K562 (cell line): Measurements from ENCODE around the gene ZFP62. TPM values are rescaled to one million over a fixed set of nuclear protein-coding genes. Genes with fewer than 3 reads are reported as not detected.
A peak's percentile ranks its signal among the peaks of the same experiment; 100 is the strongest.

Experiments
- BACH1 ChIP-seq: fragments of 200-800 bp; sonication (Bioruptor generic); IDR thresholded peaks from 2 replicates; pipeline ENCODE4 v1.6.1; 2016; ENCODE audit warnings: missing genetic modification characterization, missing compliant biosample characterization
- BHLHE40 ChIP-seq: IDR thresholded peaks from 2 replicates; pipeline ENCODE4 v1.6.1; 2011; ENCODE audit warnings: low read length, improper control_type of control experiment
- CHD4 ChIP-seq: fragments of 200-600 bp; sonication (generic); IDR thresholded peaks from 3 replicates; pipeline ENCODE4 v1.6.1; 2012; ENCODE audit warnings: low read depth, mild to moderate bottlenecking, mixed read lengths, low read length, inconsistent platforms; ENCODE audit not compliant: insufficient read depth, insufficient replicate concordance, poor library complexity, severe bottlenecking
- E2F3 ChIP-seq: fragments of 250-450 bp; sonication (Bioruptor Pico); IDR thresholded peaks from 2 replicates; pipeline ENCODE4 v1.4.0; 2020; ENCODE audit warnings: mild to moderate bottlenecking
- ETS1 ChIP-seq: conservative IDR thresholded peaks from 2 replicates; pipeline ENCODE4 v1.6.1; 2011; ENCODE audit warnings: low read depth, mild to moderate bottlenecking, low read length; ENCODE audit not compliant: control insufficient read depth
- ETV1 ChIP-seq: fragments of 450-650 bp; conservative IDR thresholded peaks from 2 replicates; pipeline ENCODE4 v1.6.1; 2016; ENCODE audit warnings: missing genetic modification characterization, control low read depth, low read depth, missing compliant biosample characterization
- HMGN3 ChIP-seq: IDR thresholded peaks from 2 replicates; pipeline ENCODE4 v1.6.1; 2011; ENCODE audit warnings: borderline replicate concordance, low read depth, mild to moderate bottlenecking, mixed read lengths, low read length; ENCODE audit not compliant: insufficient read length; ENCODE audit errors: extremely low read depth
- HNRNPLL ChIP-seq: fragments of 200-400 bp; formaldehyde crosslinking; IDR thresholded peaks from 2 replicates; pipeline ENCODE4 v1.6.1; 2017; ENCODE audit warnings: low read length, low read depth, mild to moderate bottlenecking; ENCODE audit not compliant: poor library complexity, severe bottlenecking
- KLF13 ChIP-seq: fragments of 450-650 bp; IDR thresholded peaks from 2 replicates; pipeline ENCODE4 v1.6.1; 2016; ENCODE audit warnings: missing genetic modification characterization, low read depth, mild to moderate bottlenecking, missing compliant biosample characterization, moderate library complexity, borderline replicate concordance
- MAFF ChIP-seq: IDR thresholded peaks from 2 replicates; pipeline ENCODE4 v1.6.1; 2012; ENCODE audit warnings: low read length, improper control_type of control experiment
- MBD2 ChIP-seq: sonication (generic); IDR thresholded peaks from 2 replicates; pipeline ENCODE4 v1.6.1; 2016; ENCODE audit warnings: low read depth, borderline replicate concordance
- MYC ChIP-seq, 2 experiments: fragments of 250-450 bp in 1 of 2; sonication (Bioruptor Pico) in 1 of 2; IDR thresholded peaks; 2 replicates each; pipeline versions ENCODE4 v1.5.1 to v1.6.1; 2012 to 2021; ENCODE audit warnings: low read depth in 2 of 2, borderline replicate concordance in 1 of 2, improper control_type of control experiment in 1 of 2, low read length in 1 of 2, mild to moderate bottlenecking in 1 of 2, moderate library complexity in 1 of 2
- NFXL1 ChIP-seq: fragments of 450-650 bp; formaldehyde crosslinking; IDR thresholded peaks from 2 replicates; pipeline ENCODE4 v1.4.0; 2021; ENCODE audit warnings: mild to moderate bottlenecking
- NUFIP1 ChIP-seq: fragments of 450-650 bp; IDR thresholded peaks from 2 replicates; pipeline ENCODE4 v1.6.1; 2018; ENCODE audit not compliant: partially characterized antibody
- RHOXF2B ChIP-seq: fragments of 250-450 bp; sonication (Bioruptor Pico); conservative IDR thresholded peaks from 2 replicates; pipeline ENCODE4 v1.5.1; 2021
- SRSF1 ChIP-seq: fragments of 200-400 bp; formaldehyde crosslinking; IDR thresholded peaks from 2 replicates; pipeline ENCODE4 v1.6.1; 2017; ENCODE audit warnings: mild to moderate bottlenecking, low read depth, low read length, moderate library complexity
- STAT5B ChIP-seq: fragments of 250-450 bp; sonication (Bioruptor Pico); IDR thresholded peaks from 2 replicates; pipeline ENCODE4 v1.8.0; 2021; ENCODE audit warnings: mild to moderate bottlenecking, inconsistent platforms
- UBTF ChIP-seq, 2 experiments: IDR thresholded peaks; 2 replicates each; pipeline ENCODE4 v1.6.1; 2012; ENCODE audit warnings: improper control_type of control experiment in 2 of 2, low read depth in 2 of 2, low read length in 2 of 2, borderline replicate concordance in 1 of 2
- ZBTB17 ChIP-seq: fragments of 450-650 bp; formaldehyde crosslinking; IDR thresholded peaks from 2 replicates; pipeline ENCODE4 v1.4.0; 2020; ENCODE audit warnings: mild to moderate bottlenecking
- ZNF778 ChIP-seq: fragments of 450-650 bp; formaldehyde crosslinking; IDR thresholded peaks from 2 replicates; pipeline ENCODE4 v1.4.0; 2020; ENCODE audit warnings: mild to moderate bottlenecking, moderate library complexity
- polyA plus RNA-seq, 8 experiments: library from polyadenylated mRNA; depleted of rRNA in 4 of 8; stranded (reverse) in 5 of 8; unstranded in 3 of 8; fragments of >200 nt; fragmentation: Nextera tagmentation in 2 of 8; fragmentation: Illumina TruSeq in 1 of 8; extraction: Ambion mirVana in 2 of 8; extraction: Trizol in 1 of 8; gene quantifications; 2 replicates each; pipeline versions ENCODE4 v1.2.1 to v1.2.3, GENCODE V29; 2011 to 2014; ENCODE audit warnings: inconsistent platforms in 1 of 8, missing spikeins in 1 of 8
- total RNA-seq, 7 experiments: library from RNA; depleted of rRNA in 6 of 7; stranded (reverse); fragments of >200 nt in 6 of 7; fragmentation: Illumina TruSeq in 2 of 7; extraction: Trizol in 2 of 7; gene quantifications; 2 replicates each; pipeline versions ENCODE4 v1.2.1 to v1.2.3, GENCODE V29; 2011 to 2021; ENCODE audit warnings: low replicate concordance in 1 of 7

The ZFP62 gene
- total and polyA plus RNA-seq, 9 of the 15 experiments (the other 6 are each of a cell fraction or from before 2014, with no cell fraction given): 12.2 to 37.5 (median 25.0) TPM

- TF ChIP-seq CHD4 (no peak), UBTF (IDR thresholded peaks at IDR 0.05; ENCODE audit: borderline replicate concordance in 1 of 2, low read depth in 2 of 2, low read length in 2 of 2) (peak in 1 of 2 experiments; percentile 84; a peak in 2 of 4 replicates), MBD2 (peak; percentile 41; the same call in 1 of the 2 replicates), BACH1 (tag) (no peak), HMGN3 (no peak), ETV1 (tag) (peak; percentile 46; the same call in 1 of the 2 replicates), SRSF1 (no peak), HNRNPLL (peak; percentile 86), MYC (IDR thresholded peaks at IDR 0.05; ENCODE audit: low read depth, low read length) (peak; percentile 50; the same call in 1 of the 2 replicates), MYC (CRISPR knock-in tag; IDR thresholded peaks at IDR 0.05; ENCODE audit: borderline replicate concordance, low read depth) (0 out of 2 replicates have a peak, but pooled peaks have one; percentile 48), ETS1 (no peak), NFXL1 (CRISPR knock-in tag) (no peak), RHOXF2B (CRISPR knock-in tag) (no peak), ZNF778 (no peak), MAFF (no peak), ZBTB17 (CRISPR knock-in tag) (no peak), KLF13 (tag) (peak; percentile 56; the same call in 1 of the 2 replicates), NUFIP1 (no peak), BHLHE40 (0 out of 2 replicates have a peak, but pooled peaks have one; percentile 37), STAT5B (CRISPR knock-in tag) (no peak), E2F3 (CRISPR knock-in tag) (no peak; the same call in 1 of the 2 replicates)
These were observed 29.7 kb downstream of the ZFP62 start (continued) for GRCh38 chr5:180831139-180832093.
